A549 treated with CORT108297 at 1 μM for 4 hours (cell line): ENCODE results near the gene RNF152. TPM values are rescaled to one million over a fixed set of nuclear protein-coding genes. Genes with fewer than 3 reads are reported as not detected.

Experiments
- total RNA-seq: library from RNA; stranded (reverse); fragments of 200-300 nt; extraction: Qiagen RNA extraction; gene quantifications from 5 replicates; pipeline ENCODE4 v1.2.3, GENCODE V29; 2022

The RNF152 gene, protein sequence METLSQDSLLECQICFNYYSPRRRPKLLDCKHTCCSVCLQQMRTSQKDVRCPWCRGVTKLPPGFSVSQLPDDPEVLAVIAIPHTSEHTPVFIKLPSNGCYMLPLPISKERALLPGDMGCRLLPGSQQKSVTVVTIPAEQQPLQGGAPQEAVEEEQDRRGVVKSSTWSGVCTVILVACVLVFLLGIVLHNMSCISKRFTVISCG
- 0.02 to 0.06 TPM (median 0.04 TPM) in 4 of 5 replicates, not detected in the other for total RNA-seq

DNA sequence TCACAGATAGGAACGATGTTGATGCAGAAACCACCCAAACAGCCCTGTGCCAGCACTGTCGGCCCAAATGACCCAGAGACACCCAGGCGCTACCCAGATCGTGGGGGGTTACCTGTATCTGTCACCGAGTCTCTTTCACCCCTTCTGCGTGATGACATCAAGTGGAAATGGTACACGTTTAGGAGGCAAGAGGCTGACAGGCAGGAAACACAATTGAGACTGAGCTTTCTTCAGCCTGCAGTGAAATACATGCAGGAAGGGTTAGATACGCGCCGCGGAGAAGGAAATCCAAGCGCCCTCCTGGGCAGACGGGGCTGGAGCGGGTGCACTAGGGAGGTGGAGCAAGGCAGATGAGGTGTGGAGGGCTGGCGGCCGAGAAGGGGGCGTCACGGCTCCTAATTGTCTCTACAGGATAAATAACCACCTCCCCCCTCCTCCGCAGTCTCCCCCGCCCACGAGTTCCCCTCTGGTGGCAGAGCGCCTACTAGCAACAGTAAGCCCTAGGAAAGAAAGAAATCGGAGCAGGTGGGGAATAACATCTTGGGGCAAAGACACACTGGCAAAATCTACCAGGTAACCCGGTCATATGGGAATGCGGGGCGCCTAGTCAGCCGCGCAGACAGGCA is at the start of gene RNF152:
Gene RNF152, minus strand, starts transcription at position 325 of the 626 bp plus-strand sequence. CDS start 76,544 bp downstream, outside the sequence.

